ENCODE measurements around the gene BCAS3.

The BCAS3 gene

GRCh38 chr17:61422116-61422799 lies 744.6 kb downstream of the BCAS3 start:
- no peak for DNase-seq (ENCODE audit: extremely low spot score)
- POLR2A ChIA-PET = no interaction called here
- no peak for TF ChIP-seq CTCF (IDR thresholded peaks at IDR 0.05; ENCODE audit: control extremely low read depth, extremely low read depth, low read depth, missing control alignments)
- CTCF ChIA-PET = interaction anchor here (2.0 kb wide), 1 partner anchor 9 kb away, joined by 4 read pairs; no protein-coding TSS in a partner anchor

- CTCF ChIA-PET = interaction anchor here (2.0 kb wide), 1 partner anchor 10 kb away, joined by 4 read pairs; no protein-coding TSS in a partner anchor
Observed at GRCh38 chr17:61422869-61423268, 745.2 kb downstream of the BCAS3 start.

GRCh38 chr17:61423967-61424649 lies 746.5 kb downstream of the BCAS3 start:
- TF ChIP-seq CTCF (IDR thresholded peaks at IDR 0.05; ENCODE audit: control extremely low read depth, extremely low read depth, low read depth, missing control alignments) = no peak
- ChIA-PET POLR2A (no interaction called here), CTCF (interaction anchor here (0.6 to 2.0 kb wide), 3 partner anchors 8 to 12 kb away, joined by 3 to 7 read pairs (median 4); no protein-coding TSS in a partner anchor)
- no peak for DNase-seq (ENCODE audit: extremely low spot score)

More at GRCh38 chr17:61422869-61423268, 745.2 kb downstream of the BCAS3 start:
- DNase-seq (ENCODE audit: extremely low spot score) = no peak
- POLR2A ChIA-PET = no interaction called here
- no peak for TF ChIP-seq CTCF (IDR thresholded peaks at IDR 0.05; ENCODE audit: control extremely low read depth, extremely low read depth, low read depth, missing control alignments)

- TF ChIP-seq CTCF (IDR thresholded peaks at IDR 0.05; ENCODE audit: control extremely low read depth, extremely low read depth, low read depth, missing control alignments) = no peak
- POLR2A ChIA-PET = no interaction called here
- DNase-seq (ENCODE audit: extremely low spot score) = no peak
- CTCF ChIA-PET = interaction anchor here (0.8 to 3.1 kb wide), 3 partner anchors 9 to 13 kb away, joined by 3 to 11 read pairs (median 3); no protein-coding TSS in a partner anchor
Observed at GRCh38 chr17:61425682-61426481, 748.2 kb downstream of the BCAS3 start.

GRCh38 chr17:61426482-61427304 lies 749.0 kb downstream of the BCAS3 start:
- no peak for DNase-seq (ENCODE audit: extremely low spot score)
- POLR2A ChIA-PET = no interaction called here
- TF ChIP-seq CTCF (IDR thresholded peaks at IDR 0.05; ENCODE audit: control extremely low read depth, extremely low read depth, low read depth, missing control alignments) = no peak
- CTCF ChIA-PET = interaction anchor here (0.8 to 3.1 kb wide), 2 partner anchors 9 to 14 kb away, joined by 3 to 11 read pairs; no protein-coding TSS in a partner anchor
